NCI-H2227 (cell line): ENCODE results near the gene KCNK5.

Experiments used
- DNase-seq: peaks from one replicate; lab custom pipeline; 2025; ENCODE audit not compliant: unreplicated experiment; lab: John Stamatoyannopoulos, UW

The KCNK5 gene

DNA sequence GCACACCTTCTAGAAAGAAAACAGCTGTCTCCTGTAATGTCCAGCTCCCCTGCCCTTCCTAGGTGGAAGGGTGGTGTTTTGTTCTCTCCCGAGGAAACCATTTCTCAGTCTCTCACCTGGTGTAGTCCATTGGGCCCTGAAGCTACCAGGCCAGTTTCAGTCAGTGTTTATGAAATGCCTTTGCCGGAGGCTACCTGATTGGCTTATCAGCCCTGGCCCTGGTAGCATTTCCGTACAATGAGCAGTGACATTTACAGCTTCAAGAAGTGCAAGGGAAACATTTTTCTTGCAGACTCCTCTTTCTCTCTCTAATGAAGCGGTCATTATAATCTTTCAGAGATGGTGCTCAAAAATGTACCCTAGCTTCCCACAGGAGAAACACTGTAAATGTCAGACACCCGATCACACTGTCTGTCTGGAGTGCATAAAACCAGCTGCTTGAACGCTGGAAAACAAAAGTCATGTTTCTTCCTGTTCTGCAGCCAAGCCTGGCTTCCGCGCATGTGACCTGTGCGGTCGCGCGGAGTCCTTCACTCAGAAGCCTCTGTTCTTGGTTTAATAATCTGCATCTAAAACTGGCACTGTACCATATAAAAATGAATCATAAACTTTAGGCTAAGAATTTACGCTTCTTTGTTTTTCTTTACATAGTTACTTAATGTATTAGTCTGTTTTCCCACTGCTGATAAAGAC, 85.9 kb downstream of the KCNK5 start:
- DNase-seq = no peak

DNA sequence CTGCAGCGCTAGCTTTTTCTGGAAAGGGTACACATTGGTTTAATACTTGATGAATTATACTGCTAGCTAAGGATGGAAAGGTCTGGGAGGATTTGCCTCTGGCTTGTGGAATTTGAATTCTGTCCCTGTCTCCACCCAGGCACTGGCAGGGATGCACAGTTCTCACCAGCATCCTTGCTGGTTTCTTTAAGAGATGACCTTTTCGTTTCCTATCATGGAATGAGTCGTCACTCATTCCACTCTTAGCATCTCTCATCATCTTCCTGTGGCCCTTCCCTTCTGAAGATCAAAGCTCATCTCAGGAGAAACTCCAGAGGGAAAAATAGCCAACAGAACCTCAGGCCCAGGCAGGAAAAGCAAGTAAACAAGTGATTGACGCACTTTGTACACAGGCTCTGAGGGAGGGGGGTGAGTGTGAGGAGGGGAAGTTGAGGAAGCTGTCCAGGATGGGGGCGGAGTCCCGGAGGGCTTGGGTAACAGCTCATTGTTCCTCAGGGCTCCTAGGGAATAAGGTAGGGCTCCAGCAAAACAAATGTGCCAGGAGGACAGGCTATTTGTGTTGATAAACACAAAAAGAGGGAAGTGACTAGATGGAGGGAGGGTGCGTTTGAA, 88.6 kb downstream of the KCNK5 start:
- DNase-seq = no peak
